IMR-90 (cell line): Measurements from ENCODE around the gene RABL2A. TPM values are rescaled to one million over a fixed set of nuclear protein-coding genes. Genes with fewer than 3 reads are reported as not detected.
"Not testable (repeated sequence)": the region's sequence is repeated elsewhere in the genome, so short reads cannot be mapped to it uniquely, and the experiment has no call there.

Experiments used
- ATAC-seq: fragments of 200-7000 bp; cut with Tn5 transposase; 2 replicates; pipeline ENCODE4 v1.9.1; 2020; ENCODE audit warnings: low read depth, mild to moderate bottlenecking, moderate library complexity
- BruUV-seq: library from RNA; stranded (reverse); fragments of 400-500 nt; replicated peaks from 2 replicates; lab custom pipeline; 2021; lab: Mats Ljungman, UMichigan
- CTCF ChIA-PET: fragments of 300-600 bp; formaldehyde crosslinking; extraction: SDS; loops from one replicate; lab custom pipeline; 2021; ENCODE audit warnings: antibody characterized with exemption; lab: Yijun Ruan, JAX
- POLR2A ChIA-PET: fragments of 300-600 bp; sonication (Branson Sonifier 250); formaldehyde crosslinking; loops from one replicate; lab custom pipeline; 2022; ENCODE audit warnings: antibody characterized with exemption; ENCODE audit not compliant: unreplicated experiment; lab: Charles Lee
- DNase-seq: peaks from one replicate; pipeline ENCODE4 v3.0.0; 2013
- H2AFZ ChIP-seq: replicated peaks from 2 replicates; pipeline ENCODE3; 2013; ENCODE audit warnings: low read length, mild to moderate bottlenecking; ENCODE audit not compliant: poor library complexity
- H2AK5ac ChIP-seq: 2 replicates; pipeline ENCODE4 v1.6.1; 2013; ENCODE audit warnings: low read depth, low read length, inconsistent platforms
- H2AK9ac ChIP-seq: replicated peaks from 2 replicates; pipeline ENCODE3; 2013; ENCODE audit warnings: mild to moderate bottlenecking, low read depth, low read length, moderate library complexity; ENCODE audit not compliant: poor library complexity
- H2BK120ac ChIP-seq: 2 replicates; pipeline ENCODE4 v1.6.1; 2013; ENCODE audit warnings: low read depth, low read length, inconsistent platforms
- H2BK15ac ChIP-seq: 3 replicates; pipeline ENCODE4 v1.6.1; 2013; ENCODE audit warnings: low read depth, low read length, inconsistent platforms
- H2BK20ac ChIP-seq: 2 replicates; pipeline ENCODE4 v1.6.1; 2013; ENCODE audit warnings: low read depth, mild to moderate bottlenecking, inconsistent platforms, low read length, moderate library complexity
- H2BK5ac ChIP-seq: 2 replicates; pipeline ENCODE4 v1.6.1; 2013; ENCODE audit warnings: mild to moderate bottlenecking, low read depth, low read length, inconsistent platforms; ENCODE audit not compliant: poor library complexity, severe bottlenecking
- H3K14ac ChIP-seq: replicated peaks from 2 replicates; pipeline ENCODE4 v1.6.1; 2013; ENCODE audit warnings: low read depth, low read length, inconsistent platforms
- H3K18ac ChIP-seq: 2 replicates; pipeline ENCODE4 v1.6.1; 2013; ENCODE audit warnings: low read depth, low read length, control low read depth
- H3K23ac ChIP-seq: 2 replicates; pipeline ENCODE4 v1.6.1; 2013; ENCODE audit warnings: low read depth, low read length, inconsistent platforms
- H3K27ac ChIP-seq: 2 replicates; pipeline ENCODE4 v1.5.1; 2013; ENCODE audit warnings: mild to moderate bottlenecking, control low read depth, low read length; ENCODE audit not compliant: insufficient read depth
- H3K27me3 ChIP-seq: 2 replicates; pipeline ENCODE4 v1.6.1; 2013; ENCODE audit warnings: low read length; ENCODE audit not compliant: control insufficient read depth, insufficient read depth
- H3K36me3 ChIP-seq: 2 replicates; pipeline ENCODE4 v1.6.1; 2013; ENCODE audit warnings: low read length, mixed read lengths; ENCODE audit not compliant: control insufficient read depth, insufficient read depth
- H3K4ac ChIP-seq: 2 replicates; pipeline ENCODE4 v1.6.1; 2013; ENCODE audit warnings: low read depth, low read length, inconsistent platforms
- H3K4me1 ChIP-seq: 2 replicates; pipeline ENCODE4 v1.6.1; 2013; ENCODE audit warnings: low read length, mixed read lengths; ENCODE audit not compliant: control insufficient read depth, insufficient read depth
- H3K4me2 ChIP-seq: 2 replicates; pipeline ENCODE4 v1.6.1; 2013; ENCODE audit warnings: low read depth, mild to moderate bottlenecking, control low read depth, low read length, moderate library complexity
- H3K4me3 ChIP-seq: 2 replicates; pipeline ENCODE4 v1.5.1; 2013; ENCODE audit warnings: low read depth, mild to moderate bottlenecking, control low read depth, low read length, moderate library complexity; ENCODE audit not compliant: insufficient read depth
- H3K56ac ChIP-seq: 2 replicates; pipeline ENCODE4 v1.6.1; 2013; ENCODE audit warnings: low read length, inconsistent platforms; ENCODE audit not compliant: insufficient read depth; ENCODE audit errors: extremely low read depth
- H3K79me1 ChIP-seq, 2 experiments: 2 replicates each; pipeline ENCODE4 v1.6.1; 2013; ENCODE audit warnings: low read length in 2 of 2, inconsistent platforms in 1 of 2, low read depth in 1 of 2
- H3K9ac ChIP-seq: 2 replicates; pipeline ENCODE4 v1.6.1; 2013; ENCODE audit warnings: low read depth, low read length, control low read depth
- H3K9me1 ChIP-seq: 2 replicates; pipeline ENCODE4 v1.6.1; 2013; ENCODE audit warnings: low read length, inconsistent platforms; ENCODE audit not compliant: insufficient read depth
- H3K9me3 ChIP-seq: 2 replicates; pipeline ENCODE4 v1.6.1; 2013; ENCODE audit warnings: low read length; ENCODE audit not compliant: control insufficient read depth, insufficient read depth
- H4K20me1 ChIP-seq: 2 replicates; pipeline ENCODE4 v1.6.1; 2013; ENCODE audit warnings: low read length, inconsistent platforms; ENCODE audit not compliant: insufficient read depth
- H4K5ac ChIP-seq: 2 replicates; pipeline ENCODE4 v1.6.1; 2013; ENCODE audit warnings: mild to moderate bottlenecking, low read depth, low read length, control low read depth
- H4K8ac ChIP-seq, 2 experiments: 2 replicates each; pipeline ENCODE4 v1.6.1; 2013; ENCODE audit warnings: low read depth in 2 of 2, low read length in 2 of 2, control low read depth in 1 of 2, inconsistent platforms in 1 of 2
- H4K91ac ChIP-seq: 2 replicates; pipeline ENCODE4 v1.6.1; 2013; ENCODE audit warnings: low read depth, low read length, inconsistent platforms; ENCODE audit not compliant: insufficient read depth
- MAZ ChIP-seq: IDR thresholded peaks from 2 replicates; pipeline ENCODE4 v1.6.1; 2012; ENCODE audit warnings: low read depth, mild to moderate bottlenecking, low read length, improper control_type of control experiment, moderate library complexity, borderline replicate concordance
- SMC3 ChIP-seq: fragments of 150-350 bp; IDR thresholded peaks from 2 replicates; pipeline ENCODE4 v1.6.1; 2016; ENCODE audit warnings: low read depth, mild to moderate bottlenecking, antibody characterized with exemption, low read length, moderate library complexity
- WGBS, 2 experiments: methylation state at CpG; one replicate each; pipeline versions ENCODE4 v1.1.5 to v1.1.7; 2013; ENCODE audit warnings: missing lambda C conversion rate in 2 of 2; ENCODE audit not compliant: insufficient read length in 1 of 2; ENCODE audit errors: extremely low coverage in 2 of 2; 5-methylcytosine and 5-hydroxymethylcytosine counted together
- dilution Hi-C: fragments of 300-500 bp; cut with HindIII; formaldehyde crosslinking; loops from one replicate; pipeline ENCODE4 v1.14.3; 2018; ENCODE audit warnings: low sequenced_read_pairs; ENCODE audit not compliant: unreplicated experiment
- in situ Hi-C: fragments of 300-500 bp; cut with MboI; formaldehyde crosslinking; loops from 3 replicates; pipeline ENCODE4 v1.14.3; 2019; ENCODE audit warnings: low sequenced_read_pairs, inconsistent platforms, mixed read lengths
- intact Hi-C: fragments of 100-400 bp; cut with micrococcal nuclease; formaldehyde crosslinking; loops from 2 replicates; pipeline ENCODE4 v1.10.0; 2022
- polyA plus RNA-seq, 3 experiments: library from polyadenylated mRNA; depleted of rRNA; stranded (reverse); fragments of >200 nt; gene quantifications; 2 replicates each; pipeline ENCODE4 v1.2.3, GENCODE V29; 2012; ENCODE audit warnings: low replicate concordance in 1 of 3
- total RNA-seq: library from RNA; depleted of rRNA; stranded (reverse); fragments of >200 nt; gene quantifications from 2 replicates; pipeline ENCODE4 v1.2.3, GENCODE V29; 2012

The RABL2A gene
- total and polyA plus RNA-seq, 2 of the 4 experiments (the other 2 are of a cell fraction), result 3.9 to 11.0 TPM

DNA sequence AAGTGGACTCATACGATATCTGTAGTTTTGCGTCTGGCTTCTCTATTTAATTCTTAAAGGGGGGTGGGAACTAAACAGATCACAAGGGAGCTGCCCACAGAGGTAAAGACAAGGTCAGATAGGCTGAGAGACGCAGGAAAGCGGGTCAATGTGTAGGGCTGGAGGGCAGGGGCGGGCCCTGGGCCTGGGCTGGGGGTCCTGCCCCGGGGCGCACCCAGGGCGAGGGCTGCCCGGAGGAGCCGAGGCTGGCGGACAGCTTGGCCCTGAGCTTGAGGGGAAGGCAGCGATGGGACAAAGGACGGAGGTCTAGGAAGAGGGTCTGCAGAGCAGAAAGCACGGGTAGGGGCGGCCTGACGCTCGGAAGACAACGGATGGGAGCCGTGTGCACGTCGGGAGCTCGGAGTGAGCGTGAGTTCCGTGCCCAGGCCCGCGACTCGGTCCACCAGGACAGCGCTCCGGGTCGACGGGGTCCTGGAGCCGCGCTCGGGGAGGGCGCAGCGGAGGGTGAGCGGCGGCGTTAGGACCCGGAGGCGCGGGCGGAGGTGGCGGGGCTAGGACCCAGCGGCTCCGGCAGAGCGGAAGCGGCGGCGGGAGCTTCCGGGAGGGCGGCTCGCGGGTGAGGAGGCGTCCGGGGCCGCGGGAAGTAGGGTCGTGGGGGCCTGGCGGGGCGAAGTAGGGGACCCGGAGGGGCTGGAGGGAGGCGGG, 43.4 kb upstream of the RABL2A start:
- H2AK9ac ChIP-seq, H3K79me1 ChIP-seq, dilution Hi-C loops, H3K4me1 ChIP-seq, POLR2A ChIA-PET, H3K9me1 ChIP-seq, in situ Hi-C loops, H3K9me3 ChIP-seq, BruUV-seq, H3K27me3 ChIP-seq, H3K36me3 ChIP-seq, intact Hi-C loops, ATAC-seq, H4K20me1 ChIP-seq: not testable (repeated sequence)
- peak; percentile 61 for DNase-seq
- peak overlapping the region; percentile 63 for H3K9ac ChIP-seq
- peak overlapping the region; percentile 34 for H3K4me3 ChIP-seq
- H2BK15ac ChIP-seq, result peak overlapping the region; percentile 99; the same call in 2 of the 3 replicates
- H3K23ac ChIP-seq, result peak overlapping the region; percentile 84
- H3K56ac ChIP-seq, result peak overlapping the region; percentile 74
- peak overlapping the region; percentile 88 for H2BK120ac ChIP-seq
- peak overlapping the region; percentile 74 for H2BK5ac ChIP-seq
- H4K5ac ChIP-seq, result peak overlapping the region; percentile 33
- H3K14ac ChIP-seq, result peak overlapping the region; percentile 91
- H4K8ac ChIP-seq, result peak overlapping the region; percentile 92 to 99
- peak overlapping the region; percentile 30 for H3K4me2 ChIP-seq
- peak overlapping the region; percentile 26 for H3K18ac ChIP-seq
- peak overlapping the region; percentile 58 for H3K27ac ChIP-seq
- H2AFZ ChIP-seq, result peak overlapping the region; percentile 76
- peak overlapping the region; percentile 92 for H3K4ac ChIP-seq
- TF ChIP-seq MAZ (peak; percentile 52; the same call in 1 of the 2 replicates), SMC3 (0 out of 2 replicates have a peak, but pooled peaks have one; percentile 3)
- H2AK5ac ChIP-seq, result peak overlapping the region; percentile 83
- CTCF ChIA-PET, result interaction anchor here (0.6 kb wide), 1 partner anchor 389 kb away, joined by 4 read pairs; no protein-coding TSS in a partner anchor
- peak overlapping the region; percentile 45; the same call in 1 of the 2 replicates for H2BK20ac ChIP-seq
- WGBS, 2 experiments, result 3% methylated on average over 25 of the region's 63 CpGs; no CpG with 5 or more reads in 1 of the 2 experiments
- peak overlapping the region; percentile 95 for H4K91ac ChIP-seq

DNA sequence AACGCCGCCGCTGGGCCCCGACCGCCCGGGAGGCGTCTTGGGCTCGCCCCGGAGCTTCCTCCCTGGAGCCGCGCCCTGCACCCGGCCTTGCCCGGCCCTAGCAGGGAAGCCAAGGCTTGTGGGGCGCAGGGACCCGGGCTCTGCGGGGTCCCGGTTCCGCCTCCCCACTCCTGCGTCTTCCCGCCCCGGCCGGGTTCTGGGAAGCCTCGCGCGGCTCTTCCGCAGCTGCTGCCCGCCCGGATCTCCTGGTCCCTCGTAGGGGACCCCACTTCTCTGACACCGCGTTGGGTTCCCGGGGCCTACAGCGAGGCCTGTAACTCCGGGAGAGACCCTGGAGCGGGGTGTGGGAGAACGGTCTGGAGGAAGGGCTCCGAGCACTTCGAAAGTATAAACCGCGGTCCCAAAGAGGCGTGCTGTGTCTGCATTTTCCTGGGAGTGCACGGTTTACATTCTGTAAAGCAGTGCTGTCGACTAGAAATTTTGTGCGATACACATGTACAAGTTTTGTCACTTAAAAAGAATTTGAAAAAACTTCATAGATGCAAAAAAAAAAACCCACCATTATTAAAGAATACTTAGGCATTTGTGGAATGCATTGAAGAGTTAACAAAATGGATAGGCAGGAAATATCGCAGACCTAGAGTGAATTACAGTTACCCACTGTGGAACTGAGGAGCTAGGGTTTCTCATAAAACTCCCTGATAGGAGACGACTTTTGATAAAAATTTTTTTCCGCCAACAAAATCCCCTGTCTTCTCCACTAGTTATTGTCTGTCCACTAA, 42.6 kb upstream of the RABL2A start:
- H2BK20ac ChIP-seq, H3K4me1 ChIP-seq, ATAC-seq, H4K20me1 ChIP-seq, dilution Hi-C loops, POLR2A ChIA-PET, H2AFZ ChIP-seq, H3K9me3 ChIP-seq, BruUV-seq, in situ Hi-C loops, H2AK5ac ChIP-seq, H3K36me3 ChIP-seq, H2AK9ac ChIP-seq, DNase-seq, H3K79me1 ChIP-seq, intact Hi-C loops, H3K9me1 ChIP-seq, H3K27me3 ChIP-seq, H2BK15ac ChIP-seq: not testable (repeated sequence)
- H3K4me2 ChIP-seq, result peak overlapping the region; percentile 99
- H3K18ac ChIP-seq, result peak overlapping the region; percentile 23
- H4K5ac ChIP-seq, result peak overlapping the region; percentile 85; the same call in 1 of the 2 replicates
- H3K4ac ChIP-seq, result peak overlapping the region; percentile 64; the same call in 1 of the 2 replicates
- peak overlapping the region in 1 of 2 experiments; percentile 31; a peak in 3 of 4 replicates for H4K8ac ChIP-seq
- peak overlapping the region; percentile 61 for H3K4me3 ChIP-seq
- 0 out of 2 replicates have a peak overlapping the region, but pooled peaks have one; percentile 32 for H2BK120ac ChIP-seq
- peak overlapping the region; percentile 72 for H3K14ac ChIP-seq
- H4K91ac ChIP-seq, result peak overlapping the region; percentile 13; the same call in 1 of the 2 replicates
- peak overlapping the region; percentile 90; the same call in 1 of the 2 replicates for H3K23ac ChIP-seq
- peak overlapping the region; percentile 83 for H3K9ac ChIP-seq
- peak overlapping the region; percentile 82 for H3K27ac ChIP-seq
- H2BK5ac ChIP-seq, result peak overlapping the region; percentile 79
- CTCF ChIA-PET, result interaction anchor here (0.6 kb wide), 1 partner anchor 388 kb away, joined by 4 read pairs; no protein-coding TSS in a partner anchor
- WGBS, 2 experiments, result no CpG with 5 or more reads among the region's 47 CpGs
- H3K56ac ChIP-seq, result peak overlapping the region; percentile 27; the same call in 1 of the 2 replicates
